GM18870 (cell line): ENCODE measurements around the gene CLDN18.

Source experiments
- ATAC-seq: cut with Tn5 transposase; IDR thresholded peaks from one replicate; pipeline ENCODE4 v1.9.1; 2021; ENCODE audit warnings: moderate library complexity; ENCODE audit not compliant: unreplicated experiment

CLDN18 gene

DNA sequence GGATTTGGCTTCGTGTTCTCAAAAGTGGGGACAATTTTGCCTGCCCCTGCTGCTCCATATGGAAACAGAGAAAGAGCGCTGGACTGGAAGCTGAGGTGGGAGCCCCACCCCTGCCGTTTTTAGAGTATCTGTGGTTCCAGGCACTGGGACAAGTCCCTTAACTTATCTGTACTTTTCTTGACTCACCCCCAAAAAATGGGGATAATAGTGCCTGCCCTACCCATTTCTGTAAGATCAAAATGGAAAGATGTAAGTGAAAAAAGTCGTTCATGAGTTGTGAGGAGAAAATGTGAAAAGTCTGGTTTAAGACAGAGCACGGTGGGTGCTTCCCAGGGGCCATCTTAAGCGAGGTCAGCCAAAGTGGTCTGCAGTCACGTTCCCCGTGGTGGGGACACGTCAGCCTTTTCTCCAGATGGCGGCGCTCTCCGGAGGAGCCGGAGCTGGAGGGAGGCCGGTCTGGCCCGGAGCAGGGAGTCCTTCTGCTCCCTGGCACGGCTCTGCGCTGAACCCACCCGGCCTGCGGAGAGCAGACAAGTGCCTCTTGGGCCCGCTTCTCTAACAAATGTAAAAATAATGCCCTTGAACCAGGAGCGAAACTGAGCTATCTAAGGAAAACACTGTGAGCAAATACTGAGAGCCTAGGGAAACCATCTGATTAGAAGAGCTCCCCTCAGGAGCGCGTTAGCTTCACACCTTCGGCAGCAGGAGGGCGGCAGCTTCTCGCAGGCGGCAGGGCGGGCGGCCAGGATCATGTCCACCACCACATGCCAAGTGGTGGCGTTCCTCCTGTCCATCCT, at the start of gene CLDN18:
CLDN18 (plus strand) TSS at position 690 of the 797 bp plus-strand sequence; CDS start at position 751, 61 bp downstream.
- ATAC-seq: no peak

DNA sequence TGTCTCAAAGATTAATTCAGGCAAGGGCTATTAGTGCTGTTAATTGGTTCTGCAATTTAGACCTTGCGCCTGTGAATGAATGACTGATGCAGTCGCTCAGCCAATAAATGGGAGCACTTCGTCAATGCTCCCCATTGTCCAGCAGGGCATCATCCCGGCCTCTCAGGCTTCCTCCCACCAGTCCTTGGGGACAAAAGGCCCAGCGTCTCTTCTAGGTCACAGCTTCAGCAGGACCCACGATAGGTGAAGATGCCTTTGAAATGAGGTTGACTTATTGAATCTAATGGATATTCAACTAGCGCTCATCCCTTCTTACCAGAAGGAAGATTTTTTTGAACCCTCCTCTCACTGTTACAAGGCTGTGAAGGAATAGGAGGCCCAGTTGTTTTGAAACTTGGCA, 47.7 kb upstream of the CLDN18 start:
- ATAC-seq: no peak

DNA sequence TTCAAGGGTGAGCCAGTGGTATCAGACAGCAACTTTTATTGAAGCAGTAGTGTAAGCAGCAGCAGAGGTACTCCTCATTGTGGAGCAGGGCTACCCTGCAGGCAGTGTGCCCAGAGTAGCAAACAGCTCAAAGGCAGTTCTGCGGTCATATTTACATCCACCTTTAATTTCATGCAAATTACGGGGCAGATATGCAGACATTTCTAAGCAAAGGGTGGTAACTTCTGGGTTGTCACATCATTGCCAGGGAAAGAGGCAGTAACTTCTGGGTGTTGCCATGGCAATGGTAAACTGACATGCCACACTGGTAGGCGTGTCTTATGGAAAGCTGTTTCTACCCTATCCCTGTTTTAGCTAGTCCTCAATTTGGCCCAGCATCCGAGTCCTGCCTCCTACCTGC, 46.5 kb upstream of the CLDN18 start:
- no peak for ATAC-seq

DNA sequence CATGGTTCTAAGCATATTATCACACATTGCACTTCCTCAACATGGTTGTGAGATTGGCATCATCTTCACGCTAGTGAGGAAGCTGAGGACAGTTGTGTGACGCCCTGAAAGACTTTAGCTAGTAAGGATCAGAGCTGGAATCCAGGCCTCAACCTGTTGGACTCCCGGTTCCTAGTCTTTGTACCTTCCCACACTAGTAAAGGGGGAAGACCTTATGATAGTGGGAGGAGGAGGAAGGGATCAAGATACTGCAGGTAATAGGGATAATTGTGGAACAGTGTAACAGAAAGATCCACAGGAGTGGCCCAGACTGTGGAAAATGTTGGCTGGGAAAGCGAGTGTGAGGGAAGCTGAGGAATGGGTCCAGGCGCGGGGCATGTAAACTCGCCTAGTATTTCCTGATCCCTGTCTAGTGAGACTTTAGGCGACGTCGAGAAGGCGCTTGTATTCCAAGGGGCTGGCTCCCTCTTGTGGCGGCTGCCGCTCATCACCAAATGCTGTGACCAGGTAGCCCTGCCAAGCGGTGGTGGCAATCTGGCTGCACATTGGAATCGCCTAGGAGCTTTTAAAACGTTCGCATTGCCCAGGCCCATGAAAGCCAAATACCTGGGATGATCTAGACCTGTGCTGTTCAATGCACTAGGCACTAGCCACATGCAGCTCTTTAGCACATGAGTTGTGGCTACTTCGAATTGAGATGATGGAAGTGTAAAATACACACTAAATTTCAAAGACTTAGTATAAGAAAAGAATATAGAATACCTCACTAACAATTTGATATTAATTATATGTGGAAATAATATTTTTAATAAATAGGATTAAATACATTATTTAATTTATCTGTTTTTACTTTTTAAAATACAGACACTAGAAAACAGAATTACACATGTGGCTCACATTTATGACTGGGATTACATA, 38.8 kb upstream of the CLDN18 start:
- ATAC-seq: peak; percentile 83

DNA sequence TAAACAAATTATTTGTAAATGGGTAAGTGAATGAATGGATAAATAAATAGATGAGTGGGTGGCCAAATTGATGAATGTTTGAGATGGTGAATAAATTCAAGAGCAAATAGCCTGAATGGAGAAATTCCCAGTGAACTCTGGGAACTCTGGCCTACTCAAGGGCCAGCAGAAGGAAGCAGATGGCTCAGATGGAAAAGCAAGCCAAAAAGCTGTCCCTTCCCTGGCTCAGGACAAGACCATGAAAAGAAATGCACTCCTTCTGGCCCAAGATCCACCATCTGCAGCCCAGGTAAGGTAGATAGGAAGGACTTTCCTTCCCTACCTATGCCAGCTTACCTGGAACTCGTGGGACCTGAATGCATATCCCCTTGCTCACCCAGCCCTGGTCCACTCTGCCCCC, 37.6 kb upstream of the CLDN18 start:
- ATAC-seq: no peak

DNA sequence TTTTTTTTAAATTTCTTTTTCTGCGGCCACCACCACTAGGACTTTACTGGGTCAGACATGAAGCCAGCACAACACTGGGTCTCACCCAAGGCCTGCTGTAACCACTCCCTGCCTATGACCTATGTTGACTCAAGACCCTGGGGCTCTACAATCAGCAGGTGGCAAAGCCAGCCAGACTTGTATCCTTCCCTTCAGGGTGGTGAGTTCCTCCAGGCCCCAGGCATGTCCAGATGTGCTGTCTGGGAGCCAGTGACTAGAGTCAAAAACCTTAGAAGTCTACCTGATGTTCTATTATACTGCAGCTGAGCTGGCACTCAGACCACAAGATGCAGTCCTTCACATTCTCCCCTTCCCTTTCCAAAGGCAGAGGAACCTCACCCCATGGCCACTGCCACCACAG, 31.6 kb upstream of the CLDN18 start:
- no peak for ATAC-seq

- ATAC-seq: peak; percentile 26
Observed at GRCh38 chr3:137987723-137988122, 22.2 kb upstream of the CLDN18 start.

DNA sequence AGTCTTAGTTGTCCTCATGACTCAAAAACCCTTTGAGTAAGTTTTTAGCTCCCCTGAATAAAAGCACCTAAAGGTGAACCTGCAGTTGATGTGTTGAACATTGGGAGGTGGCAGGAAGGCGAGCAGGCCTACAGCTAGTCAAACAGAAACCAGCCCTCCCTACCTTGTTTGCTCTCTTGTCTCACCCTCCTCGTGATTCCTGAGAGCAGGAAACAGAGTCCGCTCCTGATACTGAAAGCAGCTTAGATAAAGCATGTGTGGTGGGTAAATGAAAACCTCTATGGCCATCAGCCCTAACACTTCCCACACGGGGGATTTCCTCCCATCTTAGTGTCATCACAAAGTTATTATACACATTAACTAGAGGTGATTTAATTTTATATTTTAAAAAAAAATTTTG, 21.8 kb upstream of the CLDN18 start:
- ATAC-seq: peak; percentile 74

GRCh38 chr3:137988982-137989381, 21.0 kb upstream of the CLDN18 start:
- peak; percentile 72 for ATAC-seq

- ATAC-seq: no peak
Observed at GRCh38 chr3:137990427-137990826, 19.5 kb upstream of the CLDN18 start.

GRCh38 chr3:137992592-137992991, 17.4 kb upstream of the CLDN18 start:
- no peak for ATAC-seq

GRCh38 chr3:137998121-137999042, 11.6 kb upstream of the CLDN18 start:
- no peak for ATAC-seq

DNA sequence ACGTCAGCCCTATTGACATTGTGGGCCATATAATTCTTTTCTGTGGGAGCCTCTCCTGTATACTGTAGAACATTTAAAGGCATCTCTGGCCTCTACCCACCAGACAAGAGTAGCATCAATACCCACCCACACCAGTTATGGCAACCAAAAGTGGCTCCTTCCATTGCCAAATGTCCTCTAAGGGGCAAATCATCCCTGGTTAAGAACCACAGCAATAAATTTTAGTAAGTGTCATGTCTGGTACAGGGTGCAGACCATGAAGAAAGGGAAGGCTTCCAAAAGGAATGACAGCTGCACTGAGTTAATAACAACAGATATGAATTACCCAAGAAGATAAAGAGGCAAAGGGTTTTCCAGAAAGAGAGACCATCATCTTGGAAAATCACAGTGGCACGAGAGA, 6.9 kb upstream of the CLDN18 start:
- ATAC-seq: no peak

- no peak for ATAC-seq
Observed at GRCh38 chr3:138005627-138006026, 4.3 kb upstream of the CLDN18 start.

GRCh38 chr3:138007898-138008297, 2.1 kb upstream of the CLDN18 start:
- ATAC-seq: no peak

DNA sequence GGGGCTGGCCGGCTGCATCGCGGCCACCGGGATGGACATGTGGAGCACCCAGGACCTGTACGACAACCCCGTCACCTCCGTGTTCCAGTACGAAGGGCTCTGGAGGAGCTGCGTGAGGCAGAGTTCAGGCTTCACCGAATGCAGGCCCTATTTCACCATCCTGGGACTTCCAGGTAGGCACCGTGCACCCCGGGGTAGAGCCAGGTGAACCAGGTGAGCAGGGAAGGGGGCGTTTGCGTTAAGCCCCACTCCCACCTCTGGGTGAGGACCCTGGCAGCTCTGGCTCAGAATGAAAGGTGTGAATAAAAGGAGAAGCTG, 267 bp downstream of the CLDN18 start:
- no peak for ATAC-seq

- ATAC-seq: no peak
Observed at GRCh38 chr3:138011722-138012121, 1.8 kb downstream of the CLDN18 start.

GRCh38 chr3:138012526-138012925, 2.6 kb downstream of the CLDN18 start:
- ATAC-seq: no peak

GRCh38 chr3:138016065-138016464, 6.1 kb downstream of the CLDN18 start:
- ATAC-seq: no peak

DNA sequence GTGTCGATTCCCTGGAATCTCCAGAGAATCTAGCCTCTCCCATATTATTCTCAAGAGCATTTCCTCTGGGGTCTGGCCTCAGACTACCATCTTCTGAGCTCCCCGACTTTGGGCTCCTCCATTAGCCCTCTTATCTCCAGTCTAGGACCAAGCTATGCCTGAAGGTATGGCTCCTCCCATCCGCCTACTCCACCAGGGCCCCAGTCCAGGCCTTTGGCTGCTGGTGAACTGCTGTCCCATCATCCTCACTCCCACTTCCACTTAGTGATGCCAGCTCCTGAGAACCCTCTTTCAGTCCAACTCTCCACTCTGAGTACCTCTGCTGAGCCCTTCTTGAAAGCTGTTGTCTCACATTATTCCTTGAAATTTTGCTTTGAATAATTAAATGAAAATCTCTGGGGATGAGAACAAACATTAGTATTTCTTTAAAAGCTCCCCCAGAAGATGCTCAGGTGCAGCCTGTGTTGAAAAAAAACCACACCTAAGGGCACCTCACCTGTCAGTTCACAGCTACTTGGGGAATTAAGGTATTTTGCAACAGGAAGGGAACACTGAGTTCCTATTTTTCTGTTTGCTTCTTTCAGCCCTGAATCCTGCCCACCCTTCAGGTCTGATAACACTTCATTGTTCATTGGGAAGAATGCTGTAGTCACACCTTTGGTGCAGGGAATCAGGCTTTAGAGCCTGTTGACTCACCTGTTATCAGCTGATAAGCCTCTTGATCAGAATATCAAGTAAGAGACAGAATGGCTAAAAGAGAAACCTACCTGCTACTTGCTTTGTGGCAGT, 9.5 kb downstream of the CLDN18 start:
- ATAC-seq: no peak
